HEK293 (cell line): ENCODE measurements around the gene NCKAP5.

Experiments used
- CTCF ChIA-PET: fragments of 350-600 bp; formaldehyde crosslinking; extraction: SDS; loops from one replicate; lab custom pipeline; 2021; ENCODE audit warnings: antibody characterized with exemption; lab: Yijun Ruan, JAX
- POLR2A ChIA-PET: fragments of 300-600 bp; formaldehyde crosslinking; extraction: SDS; loops from one replicate; lab custom pipeline; 2020; ENCODE audit warnings: antibody characterized with exemption, inconsistent platforms; lab: Yijun Ruan, JAX
- H3K27ac ChIP-seq: fragments of 200-500 bp; sonication (Bioruptor generic); 2 replicates; pipeline ENCODE4 v1.5.1; 2014; ENCODE audit warnings: low read depth, low read length, control low read depth, inconsistent platforms; ENCODE audit errors: extremely low read depth
- H3K36me3 ChIP-seq, 2 experiments: fragments of 200-500 bp in 1 of 2; sonication (Bioruptor generic) in 1 of 2; 1 replicate in 1 of 2; 2 replicates in 1 of 2; pipeline ENCODE4 v1.5.1; 2014 to 2017; ENCODE audit warnings: inconsistent platforms in 2 of 2, low read length in 2 of 2; ENCODE audit not compliant: control insufficient read depth in 2 of 2, insufficient read depth in 1 of 2
- H3K4me1 ChIP-seq: fragments of 200-500 bp; sonication (Bioruptor generic); 2 replicates; pipeline ENCODE4 v1.5.1; 2014; ENCODE audit warnings: mild to moderate bottlenecking, low read length, inconsistent platforms; ENCODE audit not compliant: control insufficient read depth, insufficient read depth
- H3K4me3 ChIP-seq: 2 replicates; pipeline ENCODE4 v1.5.1; 2011; ENCODE audit warnings: low read depth, mild to moderate bottlenecking, control low read depth, low read length, moderate library complexity
- H3K9me3 ChIP-seq: fragments of 200-500 bp; sonication (Bioruptor generic); 2 replicates; pipeline ENCODE4 v1.5.1; 2014; ENCODE audit warnings: low read depth, low read length, inconsistent platforms; ENCODE audit not compliant: control insufficient read depth, insufficient read depth
- GLIS1 ChIP-seq: fragments of 450-650 bp; formaldehyde crosslinking; IDR thresholded peaks from 2 replicates; pipeline ENCODE4 v1.5.1; 2016; ENCODE audit warnings: missing biosample characterization, missing genetic modification characterization
- GLIS2 ChIP-seq: fragments of 450-650 bp; formaldehyde crosslinking; IDR thresholded peaks from 2 replicates; pipeline ENCODE4 v1.5.1; 2016; ENCODE audit warnings: missing biosample characterization, missing genetic modification characterization
- PRDM6 ChIP-seq: fragments of 450-650 bp; formaldehyde crosslinking; IDR thresholded peaks from 2 replicates; pipeline ENCODE4 v1.5.1; 2017; ENCODE audit warnings: missing biosample characterization, missing genetic modification characterization
- SCRT1 ChIP-seq: fragments of 450-650 bp; formaldehyde crosslinking; IDR thresholded peaks from 2 replicates; pipeline ENCODE4 v1.5.1; 2016; ENCODE audit warnings: missing biosample characterization, missing genetic modification characterization, borderline replicate concordance
- YY2 ChIP-seq: fragments of 450-650 bp; formaldehyde crosslinking; IDR thresholded peaks from 2 replicates; pipeline ENCODE4 v1.5.1; 2016; ENCODE audit warnings: missing biosample characterization, missing genetic modification characterization
- ZNF16 ChIP-seq: fragments of 450-650 bp; formaldehyde crosslinking; IDR thresholded peaks from 2 replicates; pipeline ENCODE4 v1.5.1; 2016; ENCODE audit warnings: low read depth, missing biosample characterization, missing genetic modification characterization
- ZNF174 ChIP-seq: fragments of 450-650 bp; formaldehyde crosslinking; IDR thresholded peaks from 2 replicates; pipeline ENCODE4 v1.5.0; 2017; ENCODE audit warnings: missing biosample characterization, mild to moderate bottlenecking, missing genetic modification characterization
- ZNF202 ChIP-seq: fragments of 450-650 bp; formaldehyde crosslinking; IDR thresholded peaks from 2 replicates; pipeline ENCODE4 v1.5.1; 2016; ENCODE audit warnings: missing biosample characterization, missing genetic modification characterization, borderline replicate concordance
- ZNF324 ChIP-seq: fragments of 450-650 bp; formaldehyde crosslinking; IDR thresholded peaks from 2 replicates; pipeline ENCODE4 v1.5.1; 2016; ENCODE audit warnings: missing biosample characterization, missing genetic modification characterization
- ZNF433 ChIP-seq: fragments of 450-650 bp; formaldehyde crosslinking; IDR thresholded peaks from 2 replicates; pipeline ENCODE4 v1.5.1; 2016; ENCODE audit warnings: missing biosample characterization, missing genetic modification characterization, low read depth
- ZNF529 ChIP-seq: fragments of 450-650 bp; formaldehyde crosslinking; IDR thresholded peaks from 2 replicates; pipeline ENCODE4 v1.5.1; 2017; ENCODE audit warnings: missing genetic modification characterization, missing biosample characterization; ENCODE audit not compliant: insufficient replicate concordance
- ZNF571 ChIP-seq: fragments of 450-650 bp; formaldehyde crosslinking; IDR thresholded peaks from 2 replicates; pipeline ENCODE4 v1.5.0; 2017; ENCODE audit warnings: missing biosample characterization, missing genetic modification characterization
- ZNF707 ChIP-seq: fragments of 450-650 bp; formaldehyde crosslinking; IDR thresholded peaks from 2 replicates; pipeline ENCODE4 v1.5.1; 2016; ENCODE audit warnings: missing biosample characterization, missing genetic modification characterization
- ZNF785 ChIP-seq: fragments of 450-650 bp; formaldehyde crosslinking; IDR thresholded peaks from 2 replicates; pipeline ENCODE4 v1.5.1; 2016; ENCODE audit warnings: missing biosample characterization, missing genetic modification characterization
- TF ChIP-seq, protein P1 (sequence below): fragments of 450-650 bp; IDR thresholded peaks from 2 replicates; pipeline ENCODE4 v1.5.1; 2018; ENCODE audit warnings: missing biosample characterization, mild to moderate bottlenecking, missing genetic modification characterization
- TF ChIP-seq, protein P2 (sequence below): fragments of 450-650 bp; formaldehyde crosslinking; IDR thresholded peaks from 2 replicates; pipeline ENCODE4 v1.5.1; 2016; ENCODE audit warnings: missing biosample characterization, missing genetic modification characterization

NCKAP5 gene

DNA sequence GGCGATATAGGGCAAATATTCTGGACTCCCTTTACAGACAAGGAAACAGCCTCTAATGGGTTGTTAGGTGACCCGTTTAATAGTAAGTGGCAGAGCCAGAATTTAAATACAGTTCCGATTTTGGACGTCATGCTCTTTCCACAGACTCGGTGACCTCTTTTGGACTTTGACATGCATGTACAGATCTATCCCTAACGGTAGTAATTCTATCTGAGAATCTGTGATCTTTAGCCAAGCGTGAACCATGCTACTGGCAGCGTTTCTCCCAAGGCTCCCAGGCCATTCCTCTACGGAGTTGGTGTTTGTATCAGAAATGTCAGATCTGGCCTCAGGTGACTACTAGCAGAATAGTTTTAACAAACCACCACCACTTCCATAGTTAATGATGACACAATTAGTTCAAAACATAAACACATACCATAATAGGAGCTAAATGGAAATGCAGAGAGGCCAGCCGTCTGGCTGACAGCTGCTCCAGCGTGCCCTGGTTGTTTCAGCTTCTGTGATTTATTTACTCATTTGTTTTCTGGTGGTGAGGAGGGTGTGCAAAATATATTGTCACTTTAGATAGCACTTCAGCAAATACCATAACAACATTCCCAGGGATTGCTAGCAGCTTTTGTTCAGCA lies 593.7 kb downstream of the NCKAP5 start:
- CTCF ChIA-PET: interaction anchor here (0.6 kb wide), 1 partner anchor 974 kb away, joined by 3 read pairs; no protein-coding TSS in a partner anchor
- TF ChIP-seq GLIS1 (tag by site-specific recombination) (no peak), ZNF529 (tag by site-specific recombination) (no peak), YY2 (no peak), ZNF571 (tag by site-specific recombination) (no peak)
- TF ChIP-seq, protein P1, sequence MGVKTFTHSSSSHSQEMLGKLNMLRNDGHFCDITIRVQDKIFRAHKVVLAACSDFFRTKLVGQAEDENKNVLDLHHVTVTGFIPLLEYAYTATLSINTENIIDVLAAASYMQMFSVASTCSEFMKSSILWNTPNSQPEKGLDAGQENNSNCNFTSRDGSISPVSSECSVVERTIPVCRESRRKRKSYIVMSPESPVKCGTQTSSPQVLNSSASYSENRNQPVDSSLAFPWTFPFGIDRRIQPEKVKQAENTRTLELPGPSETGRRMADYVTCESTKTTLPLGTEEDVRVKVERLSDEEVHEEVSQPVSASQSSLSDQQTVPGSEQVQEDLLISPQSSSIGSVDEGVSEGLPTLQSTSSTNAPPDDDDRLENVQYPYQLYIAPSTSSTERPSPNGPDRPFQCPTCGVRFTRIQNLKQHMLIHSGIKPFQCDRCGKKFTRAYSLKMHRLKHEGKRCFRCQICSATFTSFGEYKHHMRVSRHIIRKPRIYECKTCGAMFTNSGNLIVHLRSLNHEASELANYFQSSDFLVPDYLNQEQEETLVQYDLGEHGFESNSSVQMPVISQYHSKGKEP (tag by site-specific recombination): no peak
- TF ChIP-seq, all 188 proteins: peak for 0
- H3K4me3 ChIP-seq: no peak overlapping the region
- no peaks in the 10 kb centered on the region for H3K36me3 ChIP-seq
- H3K27ac ChIP-seq: no peak overlapping the region
- no peaks in the 10 kb centered on the region for H3K4me1 ChIP-seq
- POLR2A ChIA-PET: no interaction called here
- H3K9me3 ChIP-seq: no peaks in the 10 kb centered on the region

DNA sequence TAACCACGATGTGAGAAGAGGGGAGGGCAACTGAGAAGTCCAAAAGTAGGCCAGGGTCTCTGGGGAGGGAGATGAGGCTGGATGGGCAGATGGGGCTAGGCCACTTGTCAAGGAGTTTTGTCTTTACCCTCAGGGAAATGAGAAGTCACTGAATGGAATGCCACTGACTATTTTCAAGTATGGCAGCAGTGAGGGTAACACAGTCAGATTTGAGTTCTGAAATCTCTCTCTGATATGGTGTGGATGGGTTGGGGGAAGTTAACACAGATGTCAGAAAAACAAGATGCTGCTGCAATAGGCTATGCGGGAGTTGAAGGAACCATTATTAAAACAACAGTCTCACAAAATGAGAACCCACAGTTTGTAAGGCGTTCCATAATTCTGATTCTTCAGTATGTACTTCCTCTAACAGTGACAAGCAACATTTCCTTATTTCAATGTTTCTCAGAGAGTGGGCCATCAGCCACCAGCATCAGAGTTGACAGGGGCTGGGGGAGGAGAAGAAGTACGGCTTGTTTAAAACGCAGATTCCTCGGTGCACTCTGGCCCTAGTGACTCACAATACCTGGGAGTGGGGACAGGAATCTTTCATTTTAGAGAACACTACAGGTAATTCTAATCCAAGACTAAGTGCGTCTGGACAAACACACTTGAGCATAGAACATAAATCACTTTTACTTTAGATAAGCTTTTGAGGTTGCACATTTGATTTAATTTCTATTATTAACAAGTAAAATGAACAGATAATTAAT lies 596.8 kb downstream of the NCKAP5 start:
- Histone ChIP-seq H3K4me3 (no peak overlapping the region), H3K27ac (no peak overlapping the region), H3K4me1 (no peaks in the 10 kb centered on the region), H3K36me3 (no peaks in the 10 kb centered on the region), H3K9me3 (no peaks in the 10 kb centered on the region)
- CTCF ChIA-PET: no interaction called here
- TF ChIP-seq ZNF324 (tag by site-specific recombination) (no peak), ZNF785 (tag by site-specific recombination) (no peak), SCRT1 (no peak), ZNF707 (no peak), ZNF16 (tag by site-specific recombination) (no peak), GLIS2 (no peak), ZNF174 (tag by site-specific recombination) (no peak), YY2 (no peak), PRDM6 (tag by site-specific recombination) (no peak), ZNF571 (tag by site-specific recombination) (no peak)
- TF ChIP-seq, protein P2, sequence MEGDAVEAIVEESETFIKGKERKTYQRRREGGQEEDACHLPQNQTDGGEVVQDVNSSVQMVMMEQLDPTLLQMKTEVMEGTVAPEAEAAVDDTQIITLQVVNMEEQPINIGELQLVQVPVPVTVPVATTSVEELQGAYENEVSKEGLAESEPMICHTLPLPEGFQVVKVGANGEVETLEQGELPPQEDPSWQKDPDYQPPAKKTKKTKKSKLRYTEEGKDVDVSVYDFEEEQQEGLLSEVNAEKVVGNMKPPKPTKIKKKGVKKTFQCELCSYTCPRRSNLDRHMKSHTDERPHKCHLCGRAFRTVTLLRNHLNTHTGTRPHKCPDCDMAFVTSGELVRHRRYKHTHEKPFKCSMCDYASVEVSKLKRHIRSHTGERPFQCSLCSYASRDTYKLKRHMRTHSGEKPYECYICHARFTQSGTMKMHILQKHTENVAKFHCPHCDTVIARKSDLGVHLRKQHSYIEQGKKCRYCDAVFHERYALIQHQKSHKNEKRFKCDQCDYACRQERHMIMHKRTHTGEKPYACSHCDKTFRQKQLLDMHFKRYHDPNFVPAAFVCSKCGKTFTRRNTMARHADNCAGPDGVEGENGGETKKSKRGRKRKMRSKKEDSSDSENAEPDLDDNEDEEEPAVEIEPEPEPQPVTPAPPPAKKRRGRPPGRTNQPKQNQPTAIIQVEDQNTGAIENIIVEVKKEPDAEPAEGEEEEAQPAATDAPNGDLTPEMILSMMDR (tag by site-specific recombination): no peak
- POLR2A ChIA-PET: no interaction called here

DNA sequence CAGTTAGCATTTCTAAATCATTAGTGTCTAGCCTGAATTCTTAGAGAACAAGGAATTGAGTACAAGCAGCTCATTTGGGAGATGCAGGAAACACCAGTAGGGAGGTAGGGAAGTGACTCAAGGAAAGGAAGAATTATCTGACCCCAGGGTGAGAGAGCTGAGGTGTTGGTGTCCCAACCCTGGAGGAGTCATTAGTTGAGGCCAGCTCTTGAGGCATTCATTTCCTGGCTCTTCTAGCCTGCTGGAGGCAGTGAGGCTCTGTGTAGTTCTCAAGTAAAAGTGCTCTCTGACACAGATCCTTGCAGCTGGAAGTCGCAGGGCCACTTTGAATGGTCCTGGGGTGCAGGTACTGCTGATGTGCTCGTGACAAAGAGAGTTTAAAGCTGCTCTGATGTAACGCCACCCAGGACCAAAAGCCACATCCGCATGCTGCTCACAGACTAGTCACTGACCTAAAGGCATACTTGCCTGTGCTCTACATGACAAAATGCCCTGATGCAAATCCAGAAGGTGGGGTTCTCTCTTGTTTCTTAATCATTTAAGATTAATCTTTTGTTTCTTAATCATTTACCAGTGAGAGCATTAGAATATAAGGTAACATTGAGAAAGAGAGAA lies 598.8 kb downstream of the NCKAP5 start:
- CTCF ChIA-PET: interaction anchor here (0.6 kb wide), 1 partner anchor 292 kb away, joined by 3 read pairs; no protein-coding TSS in a partner anchor
- H3K4me3 ChIP-seq: no peak overlapping the region
- H3K4me1 ChIP-seq: no peaks in the 10 kb centered on the region
- H3K36me3 ChIP-seq: no peaks in the 10 kb centered on the region
- H3K27ac ChIP-seq: no peak overlapping the region
- H3K9me3 ChIP-seq: no peaks in the 10 kb centered on the region
- POLR2A ChIA-PET: no interaction called here
- no peak for TF ChIP-seq ZNF202
- no peak for TF ChIP-seq ZNF571 (tag by site-specific recombination)
- no peak for TF ChIP-seq ZNF433 (tag by site-specific recombination)
